Activated CD4-positive, alpha-beta T cell treated with anti-CD3 and anti-CD28 coated beads, Interleukin-2, amount 10 ng/mL, durations not matched to agents 24 days and 14 days (primary cell): Measurements from ENCODE around the gene PLA2G4C. TPM values are rescaled to one million over a fixed set of nuclear protein-coding genes. Genes with fewer than 3 reads are reported as not detected.

ENCODE experiments used
- DNase-seq: peaks from one replicate; pipeline ENCODE4 v3.0.0; 2022
- H3K27ac Mint-ChIP-seq: one replicate; pipeline ENCODE4 v1.8.0; 2022; ENCODE audit warnings: mild to moderate bottlenecking, mixed read lengths
- H3K27me3 Mint-ChIP-seq: one replicate; pipeline ENCODE4 v1.8.0; 2022; ENCODE audit warnings: mixed read lengths
- H3K36me3 Mint-ChIP-seq: one replicate; pipeline ENCODE4 v1.8.0; 2022; ENCODE audit warnings: low read depth, mild to moderate bottlenecking, mixed read lengths
- H3K4me1 Mint-ChIP-seq: one replicate; pipeline ENCODE4 v1.8.0; 2021; ENCODE audit warnings: mixed read lengths
- H3K4me3 Mint-ChIP-seq: one replicate; pipeline ENCODE4 v1.8.0; 2022; ENCODE audit warnings: mild to moderate bottlenecking, moderate library complexity, mixed read lengths
- H3K9me3 Mint-ChIP-seq: one replicate; pipeline ENCODE4 v1.8.0; 2021; ENCODE audit warnings: mixed read lengths
- intact Hi-C: fragments of 100-400 bp; cut with micrococcal nuclease; formaldehyde crosslinking; loops from one replicate; pipeline ENCODE4 v1.15.1; 2023
- total RNA-seq: library from RNA; stranded (reverse); gene quantifications from 2 replicates; pipeline ENCODE4 v1.2.3, GENCODE V29; 2022

The PLA2G4C gene
- total RNA-seq, 1 donor from 2014 or later = 11.4 TPM

- DNase-seq = no peak
- H3K36me3 Mint-ChIP-seq = peaks cover 74% of the 10 kb centered on the region
- no peaks in the 10 kb centered on the region for H3K9me3 Mint-ChIP-seq
- no peaks in the 10 kb centered on the region for H3K27me3 Mint-ChIP-seq
- H3K4me3 Mint-ChIP-seq = peak overlapping the region; percentile 55
- intact Hi-C loops = no loop called here
- H3K27ac Mint-ChIP-seq = peak overlapping the region; percentile 88
- peaks cover 21% of the 10 kb centered on the region for H3K4me1 Mint-ChIP-seq
These were observed 11.8 kb upstream of the PLA2G4C start for GRCh38 chr19:48122421-48122820.

GRCh38 chr19:48121909-48122371, 11.3 kb upstream of the PLA2G4C start:
- H3K9me3 Mint-ChIP-seq = no peaks in the 10 kb centered on the region
- no peaks in the 10 kb centered on the region for H3K27me3 Mint-ChIP-seq
- H3K36me3 Mint-ChIP-seq = peaks cover 72% of the 10 kb centered on the region
- peak overlapping the region; percentile 55 for H3K4me3 Mint-ChIP-seq
- peaks cover 22% of the 10 kb centered on the region for H3K4me1 Mint-ChIP-seq
- DNase-seq = peak; percentile 67
- intact Hi-C loops = no loop called here
- peak overlapping the region; percentile 88 for H3K27ac Mint-ChIP-seq

- H3K36me3 Mint-ChIP-seq = peaks cover 67% of the 10 kb centered on the region
- H3K27ac Mint-ChIP-seq = no peak overlapping the region
- H3K4me3 Mint-ChIP-seq = no peak overlapping the region
- intact Hi-C loops = no loop called here
- H3K27me3 Mint-ChIP-seq = no peaks in the 10 kb centered on the region
- H3K4me1 Mint-ChIP-seq = peaks cover 22% of the 10 kb centered on the region
- no peak for DNase-seq
- no peaks in the 10 kb centered on the region for H3K9me3 Mint-ChIP-seq
These were observed 10.4 kb upstream of the PLA2G4C start for GRCh38 chr19:48121066-48121465.

GRCh38 chr19:48120505-48120904, 9.9 kb upstream of the PLA2G4C start:
- intact Hi-C loops = no loop called here
- Mint-ChIP-seq H3K36me3 (peaks cover 63% of the 10 kb centered on the region), H3K4me1 (peaks cover 22% of the 10 kb centered on the region), H3K27ac (peak overlapping the region; percentile 25), H3K27me3 (no peaks in the 10 kb centered on the region), H3K4me3 (no peak overlapping the region), H3K9me3 (no peaks in the 10 kb centered on the region)
- no peak for DNase-seq

GRCh38 chr19:48118131-48118517, 7.5 kb upstream of the PLA2G4C start:
- no peak for DNase-seq
- peak overlapping the region; percentile 59 for H3K27ac Mint-ChIP-seq
- intact Hi-C loops = no loop called here
- H3K27me3 Mint-ChIP-seq = no peaks in the 10 kb centered on the region
- H3K9me3 Mint-ChIP-seq = no peaks in the 10 kb centered on the region
- H3K4me3 Mint-ChIP-seq = no peak overlapping the region
- peaks cover 51% of the 10 kb centered on the region for H3K36me3 Mint-ChIP-seq
- peaks cover 17% of the 10 kb centered on the region for H3K4me1 Mint-ChIP-seq

- DNase-seq = no peak
- Mint-ChIP-seq H3K27me3 (no peaks in the 10 kb centered on the region), H3K27ac (peak overlapping the region; percentile 59), H3K9me3 (no peaks in the 10 kb centered on the region), H3K4me3 (no peak overlapping the region), H3K4me1 (peaks cover 18% of the 10 kb centered on the region), H3K36me3 (peaks cover 48% of the 10 kb centered on the region)
- intact Hi-C loops = no loop called here
These were observed 7.0 kb upstream of the PLA2G4C start for GRCh38 chr19:48117515-48118130.

GRCh38 chr19:48113190-48113917, 2.7 kb upstream of the PLA2G4C start:
- intact Hi-C loops = no loop called here
- no peak overlapping the region for H3K4me3 Mint-ChIP-seq
- no peak for DNase-seq

GRCh38 chr19:48111280-48111679, 663 bp upstream of the PLA2G4C start:
- Mint-ChIP-seq H3K27ac (no peak overlapping the region), H3K27me3 (no peaks in the 10 kb centered on the region), H3K4me1 (peaks cover 15% of the 10 kb centered on the region), H3K9me3 (no peaks in the 10 kb centered on the region), H3K36me3 (peaks cover 9% of the 10 kb centered on the region), H3K4me3 (peak overlapping the region; percentile 89)
- no peak for DNase-seq
- intact Hi-C loops = no loop called here

More at GRCh38 chr19:48113190-48113917, 2.7 kb upstream of the PLA2G4C start:
- Mint-ChIP-seq H3K27ac (no peak overlapping the region), H3K27me3 (no peaks in the 10 kb centered on the region), H3K4me1 (peaks cover 17% of the 10 kb centered on the region), H3K36me3 (peaks cover 21% of the 10 kb centered on the region), H3K9me3 (no peaks in the 10 kb centered on the region)

GRCh38 chr19:48108997-48109782, 1.4 kb downstream of the PLA2G4C start:
- Mint-ChIP-seq H3K36me3 (peaks cover 4% of the 10 kb centered on the region), H3K4me1 (peaks cover 16% of the 10 kb centered on the region), H3K4me3 (peak overlapping the region; percentile 41), H3K27me3 (no peaks in the 10 kb centered on the region), H3K9me3 (no peaks in the 10 kb centered on the region), H3K27ac (no peak overlapping the region)
- intact Hi-C loops = loop anchor here (5.0 kb wide), 1 partner anchor 153 kb away; no protein-coding TSS in a partner anchor
- no peak for DNase-seq

- Mint-ChIP-seq H3K9me3 (no peaks in the 10 kb centered on the region), H3K27me3 (no peaks in the 10 kb centered on the region), H3K36me3 (peaks cover 6% of the 10 kb centered on the region), H3K4me3 (no peak overlapping the region), H3K27ac (no peak overlapping the region), H3K4me1 (peaks cover 10% of the 10 kb centered on the region)
- intact Hi-C loops = no loop called here
- DNase-seq = no peak
These were observed 6.7 kb downstream of the PLA2G4C start for GRCh38 chr19:48103922-48104321.

- Mint-ChIP-seq H3K9me3 (no peaks in the 10 kb centered on the region), H3K36me3 (peaks cover 6% of the 10 kb centered on the region), H3K4me1 (peaks cover 10% of the 10 kb centered on the region), H3K27ac (no peak overlapping the region), H3K4me3 (no peak overlapping the region), H3K27me3 (no peaks in the 10 kb centered on the region)
- intact Hi-C loops = no loop called here
- DNase-seq = peak; percentile 82
These were observed 7.5 kb downstream of the PLA2G4C start for GRCh38 chr19:48102870-48103751.

GRCh38 chr19:48095612-48096175, 14.9 kb downstream of the PLA2G4C start:
- Mint-ChIP-seq H3K4me1 (no peaks in the 10 kb centered on the region), H3K9me3 (no peaks in the 10 kb centered on the region), H3K27ac (no peak overlapping the region), H3K36me3 (peaks cover 31% of the 10 kb centered on the region), H3K4me3 (no peak overlapping the region), H3K27me3 (no peaks in the 10 kb centered on the region)
- no peak for DNase-seq
- intact Hi-C loops = no loop called here

GRCh38 chr19:48094855-48095203, 15.8 kb downstream of the PLA2G4C start:
- DNase-seq = no peak
- H3K27ac Mint-ChIP-seq = no peak overlapping the region
- intact Hi-C loops = no loop called here
- H3K27me3 Mint-ChIP-seq = no peaks in the 10 kb centered on the region
- peaks cover 31% of the 10 kb centered on the region for H3K36me3 Mint-ChIP-seq
- H3K9me3 Mint-ChIP-seq = no peaks in the 10 kb centered on the region
- H3K4me3 Mint-ChIP-seq = no peak overlapping the region
- H3K4me1 Mint-ChIP-seq = no peaks in the 10 kb centered on the region
